Sciatic nerve (tissue), 2 donors: Measurements from ENCODE around the gene SLC38A5. TPM values are rescaled to one million over a fixed set of nuclear protein-coding genes. Genes with fewer than 3 reads are reported as not detected.
"Not testable (repeated sequence)": the region's sequence is repeated elsewhere in the genome, so short reads cannot be mapped to it uniquely, and the experiment has no call there.

Source experiments
- ATAC-seq: fragments of 200-7000 bp; cut with Tn5 transposase; one replicate; pipeline ENCODE4 v1.9.1; 2020; ENCODE audit warnings: mild to moderate bottlenecking, moderate library complexity
- DNase-seq: peaks from one replicate; pipeline ENCODE4 v3.0.0-alpha.2; 2020; ENCODE audit warnings: low spot score
- intact Hi-C: fragments of 100-400 bp; cut with DNase I; formaldehyde crosslinking; loops from one replicate; pipeline ENCODE4 v1.14.2; 2022
- total RNA-seq: library from RNA; stranded (reverse); fragmentation: NEBNext Ultra II Directional; extraction: Animal tissue kit (Norgen Biotek cat#: 25700); gene quantifications from one replicate; pipeline ENCODE4 v1.2.1, GENCODE V29; 2021
- donor health status: DM: no; HTN: no; CAD: no.
- donor health status: DM: no; HTN: no; CAD: no.

SLC38A5 gene
- total RNA-seq, 1 donor from 2014 or later: 9.7 TPM

DNA sequence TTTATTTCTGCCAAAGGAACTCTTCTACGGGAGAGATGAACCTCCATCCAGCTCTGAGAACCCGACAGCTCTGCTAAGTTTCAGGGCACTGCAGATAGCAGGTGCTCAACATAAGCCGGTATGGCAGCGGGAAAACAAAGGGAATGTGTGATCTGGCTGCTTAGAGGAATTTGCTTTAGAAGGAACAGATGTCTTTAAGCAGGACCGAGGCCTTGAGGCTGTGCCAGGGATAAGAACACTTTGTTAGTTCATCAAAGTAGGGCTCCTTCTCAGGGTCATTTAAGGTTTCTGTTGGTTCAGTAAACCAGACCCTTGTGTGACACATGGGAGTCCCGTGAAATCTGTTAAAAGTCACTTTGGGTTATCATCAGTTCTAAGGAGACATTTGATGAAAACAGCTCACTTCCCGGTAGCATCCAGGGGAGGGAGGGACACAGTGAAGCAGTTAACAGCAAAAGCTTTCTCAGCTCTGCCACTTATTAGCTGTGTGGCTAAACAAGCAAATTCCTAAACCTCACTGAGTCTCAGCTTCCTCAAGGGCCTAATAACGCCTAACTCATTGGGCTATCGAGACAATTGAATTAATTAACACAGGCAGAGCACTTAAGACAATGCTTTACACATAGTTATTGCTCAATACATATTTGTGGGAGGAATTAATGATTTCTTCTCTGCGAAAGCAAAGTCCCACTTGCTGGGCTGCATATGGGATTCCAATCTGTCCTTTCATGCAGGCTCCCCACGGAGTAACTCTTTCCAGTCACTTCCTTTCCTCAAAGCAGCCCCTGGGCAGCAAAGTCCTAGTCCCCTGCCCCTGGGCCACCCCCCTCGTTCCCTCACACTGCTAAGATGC lies 3.0 kb upstream of the SLC38A5 start:
- DNase-seq (no peak), ATAC-seq (no peak)
- intact Hi-C loops: no loop called here

DNA sequence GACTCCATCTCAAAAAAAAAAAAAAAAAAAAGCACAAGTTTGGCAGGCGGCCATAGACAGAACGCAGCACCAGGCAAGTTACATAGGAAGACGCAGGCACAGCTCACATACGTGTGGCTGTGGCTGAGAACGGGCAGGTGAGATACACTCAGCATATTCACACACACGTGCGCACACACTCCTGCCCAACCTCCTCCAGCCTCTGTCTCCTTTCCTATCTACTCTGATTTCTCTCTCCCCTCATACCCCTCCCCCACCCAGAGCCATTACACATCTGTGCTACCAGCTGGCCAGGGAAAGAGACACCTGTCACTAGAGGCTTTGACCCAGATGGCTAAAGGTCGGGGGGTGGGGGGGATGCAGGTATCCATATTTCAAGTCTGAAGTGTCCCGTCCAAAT lies 2.2 kb upstream of the SLC38A5 start:
- intact Hi-C loops: no loop called here
- no peak for DNase-seq
- ATAC-seq: no peak

DNA sequence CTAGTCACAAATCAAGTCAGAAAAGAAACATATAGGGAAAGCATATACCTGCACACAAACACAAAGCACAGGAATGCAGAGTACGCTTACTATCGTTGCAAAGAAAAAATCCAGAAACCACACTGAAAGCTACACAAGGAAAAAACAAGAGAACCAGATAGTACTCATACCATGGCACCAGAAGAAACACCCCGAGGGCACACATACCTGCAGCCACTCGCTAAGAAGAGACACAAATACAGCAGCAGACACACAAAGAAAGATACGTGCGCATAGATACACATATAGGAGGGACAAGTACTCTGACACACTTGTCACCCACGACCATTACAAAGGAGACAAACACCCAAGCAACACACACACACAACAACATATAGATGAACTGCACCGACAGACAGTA lies 1.4 kb upstream of the SLC38A5 start:
- DNase-seq: no peak
- ATAC-seq: no peak
- intact Hi-C loops: no loop called here

DNA sequence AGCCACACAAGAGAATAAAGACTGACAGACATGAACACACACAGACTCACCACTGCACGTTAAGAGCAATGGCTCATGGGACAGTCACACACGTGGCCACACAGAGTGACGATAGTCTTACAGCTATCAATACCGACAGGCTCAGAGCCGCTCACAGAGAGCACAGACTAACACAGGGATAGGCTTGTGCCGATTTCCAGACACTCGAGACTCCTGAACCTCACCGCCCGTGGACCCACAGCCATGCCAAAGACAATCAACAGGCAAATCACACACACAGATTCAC lies 716 bp upstream of the SLC38A5 start:
- DNase-seq: no peak
- no peak for ATAC-seq
- intact Hi-C loops: no loop called here

DNA sequence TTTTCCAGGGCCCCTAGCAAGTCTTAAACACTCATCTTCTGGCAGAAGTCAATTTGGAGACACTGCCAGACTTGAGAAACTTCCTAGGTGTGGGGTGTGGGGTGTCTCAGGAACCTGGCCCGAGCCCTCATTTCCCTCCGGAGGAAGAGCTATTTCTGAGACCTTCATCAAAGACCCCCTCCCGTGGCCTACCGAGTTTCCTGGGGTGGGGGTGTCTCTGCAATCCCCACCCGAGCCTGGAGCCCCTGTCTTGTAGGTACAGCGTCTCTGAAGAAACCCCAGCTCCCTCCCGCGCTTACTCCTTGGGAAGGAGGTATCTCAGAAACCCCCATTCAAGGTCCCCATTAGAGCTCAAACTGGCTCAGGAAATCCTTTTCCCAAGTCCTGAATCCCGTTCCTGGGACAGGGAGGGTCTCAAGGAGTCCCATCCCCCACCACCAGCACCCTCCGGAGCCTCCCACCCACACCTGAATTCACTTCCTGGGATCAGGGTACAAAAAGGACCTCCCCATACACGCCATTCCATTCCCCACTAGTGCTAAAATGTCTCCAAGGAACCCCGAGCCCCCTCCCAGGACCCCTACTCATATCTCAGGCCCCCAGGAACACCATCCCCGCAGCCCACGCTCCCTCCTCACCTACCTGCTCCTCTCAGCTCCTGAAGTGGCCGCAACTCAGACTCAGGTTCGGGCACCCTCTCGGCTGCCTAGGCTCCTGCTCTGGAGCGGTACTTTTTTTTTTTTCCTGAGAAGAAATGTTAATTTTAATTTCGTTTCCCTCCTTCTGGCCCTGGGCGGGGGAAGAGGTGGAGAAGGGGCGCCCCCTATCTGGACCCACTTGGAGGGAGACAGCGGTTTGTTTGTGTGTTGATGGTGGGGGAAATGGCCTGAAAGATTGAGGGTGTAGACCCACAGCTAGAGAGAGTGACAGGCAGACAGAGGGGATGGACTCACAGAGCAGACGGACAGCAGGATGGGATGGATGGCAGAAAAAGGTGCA lies 1.1 kb downstream of the SLC38A5 start:
- DNase-seq (no peak), ATAC-seq (no peak)
- intact Hi-C loops: no loop called here

DNA sequence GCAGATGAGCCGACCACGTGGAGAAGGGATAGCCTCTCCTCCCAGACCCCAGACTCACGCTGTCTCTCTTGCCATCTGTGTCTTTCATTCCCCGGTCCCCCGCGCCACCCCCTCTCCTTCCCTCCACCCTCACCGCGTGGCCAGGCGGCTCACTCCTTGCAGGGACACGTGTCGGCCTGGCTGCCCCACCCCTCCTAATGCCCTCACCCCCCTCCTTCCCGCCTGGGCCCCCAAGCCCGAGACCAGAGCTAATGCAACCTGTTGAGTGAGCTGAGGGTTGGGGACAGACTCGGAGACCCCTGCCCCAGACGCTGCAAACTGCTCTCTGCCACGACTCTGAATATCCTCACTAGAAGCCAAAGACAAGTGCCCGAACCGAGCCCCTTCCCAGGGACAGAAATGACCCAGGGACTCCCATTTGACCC lies 1.8 kb downstream of the SLC38A5 start:
- no peak for DNase-seq
- intact Hi-C loops: no loop called here
- peak; percentile 62 for ATAC-seq

DNA sequence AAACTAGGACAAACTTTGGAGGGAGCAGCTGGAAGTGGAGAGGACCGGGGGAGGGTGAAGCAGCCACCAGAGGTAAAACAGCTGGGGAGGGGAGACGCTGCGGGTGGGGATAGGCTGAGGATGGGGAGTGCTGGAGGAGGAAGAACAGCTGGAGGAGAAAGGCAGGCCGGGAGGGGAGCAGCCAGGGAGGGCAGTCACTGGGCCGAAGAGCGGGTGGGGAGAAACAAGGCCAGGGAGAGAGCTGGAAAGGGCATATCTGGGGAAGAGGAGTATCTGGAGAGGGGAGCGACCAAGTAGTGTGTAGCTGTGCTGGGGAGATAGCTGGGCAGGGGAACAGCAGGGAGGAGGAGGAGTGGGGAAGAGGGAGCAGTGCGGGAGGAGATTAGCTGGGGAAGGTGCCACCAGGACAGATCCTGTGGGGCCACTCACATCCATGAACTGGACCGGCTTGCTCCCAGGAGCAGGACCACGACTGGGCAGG lies 2.7 kb downstream of the SLC38A5 start:
- ATAC-seq: no peak

DNA sequence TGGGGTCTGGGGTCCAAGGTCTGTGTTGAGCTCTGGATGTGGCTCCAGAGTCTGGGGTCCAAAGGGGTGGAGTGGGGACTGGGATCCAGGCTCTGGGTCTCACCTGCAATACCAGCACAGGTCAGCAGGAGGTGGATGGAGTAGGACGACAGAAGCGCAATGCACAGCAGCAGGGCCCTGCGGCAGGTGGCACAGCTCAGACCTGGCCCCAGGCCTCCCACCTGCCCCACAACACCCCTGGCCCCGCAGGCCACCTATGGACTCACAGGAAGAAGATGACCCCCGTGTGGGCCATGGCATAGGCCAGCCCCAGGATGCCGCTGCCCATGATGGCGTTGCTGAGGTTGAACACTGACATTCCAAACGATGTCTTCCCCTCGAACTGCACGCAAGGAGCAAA lies 3.4 kb downstream of the SLC38A5 start:
- DNase-seq (no peak), ATAC-seq (no peak)
- intact Hi-C loops: no loop called here

More for the DNA sequence above, 2.7 kb downstream of the SLC38A5 start:
- intact Hi-C loops: no loop called here
- no peak for DNase-seq

DNA sequence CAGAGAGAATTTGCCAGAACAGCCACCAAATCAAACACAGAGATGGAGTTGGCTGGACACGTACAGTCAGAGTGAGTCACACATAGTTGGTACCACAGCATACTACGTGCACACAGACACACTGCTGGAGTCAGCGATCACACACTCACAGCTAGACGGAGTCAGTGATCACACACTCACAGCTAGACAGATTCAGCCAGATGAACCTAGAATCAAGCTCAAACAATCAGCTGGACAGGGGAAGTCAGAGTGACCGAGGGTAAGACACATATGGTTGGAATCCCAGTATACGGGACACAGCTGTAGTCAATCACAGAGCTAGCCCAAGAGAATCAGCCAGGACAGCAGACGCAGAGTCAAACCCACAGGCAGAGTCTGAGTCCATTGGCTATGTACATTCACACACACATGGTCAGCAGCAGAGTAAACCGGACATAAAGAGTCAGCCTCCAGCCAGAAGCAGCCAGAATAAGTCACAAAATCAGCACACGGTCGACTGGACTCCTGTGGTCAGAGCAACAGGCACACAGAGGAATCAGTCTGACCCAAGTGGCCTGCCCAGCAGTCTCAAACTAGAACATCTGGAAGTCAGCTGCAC lies 4.6 kb downstream of the SLC38A5 start:
- DNase-seq (no peak), ATAC-seq (peak; percentile 26)
- intact Hi-C loops: no loop called here

DNA sequence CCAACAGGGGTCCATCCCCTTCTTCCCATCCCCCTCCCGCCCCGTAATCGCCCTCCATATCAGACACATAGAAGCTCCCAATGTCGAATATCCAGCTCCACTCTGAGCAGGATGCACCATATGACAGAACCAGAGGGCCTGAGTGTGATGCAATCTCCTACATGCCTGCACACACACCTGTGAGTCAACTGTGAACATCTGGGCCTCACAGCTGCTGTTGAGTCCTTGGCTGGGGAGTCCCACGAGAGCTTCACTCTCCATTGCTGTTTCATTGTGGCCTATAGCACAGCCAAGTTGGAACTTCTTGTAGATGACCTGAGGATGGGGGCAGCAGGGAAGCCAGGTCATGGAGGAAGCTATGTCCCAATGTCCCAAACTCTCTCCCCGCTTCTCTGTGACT lies 8.2 kb downstream of the SLC38A5 start:
- intact Hi-C loops: no loop called here
- no peak for ATAC-seq

DNA sequence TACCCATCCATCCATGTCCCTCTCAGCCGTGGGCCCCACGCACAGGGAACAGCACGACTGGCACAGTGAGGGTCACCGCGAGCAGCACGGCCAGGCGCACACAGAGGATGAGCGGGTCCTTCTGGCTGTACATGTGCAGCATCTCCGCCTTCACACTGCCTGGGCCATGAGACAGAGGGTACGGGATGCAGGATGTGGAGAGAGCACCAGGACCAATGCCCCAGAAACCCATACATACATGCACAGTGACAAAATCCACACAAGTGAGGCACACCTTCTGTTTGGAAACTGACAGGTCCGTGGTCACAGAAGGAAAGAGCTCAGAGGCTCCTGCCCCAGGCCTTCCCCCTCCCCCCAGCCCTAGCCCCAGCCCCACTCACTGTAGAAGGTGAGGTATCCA lies 9.5 kb downstream of the SLC38A5 start:
- ATAC-seq (no peak), DNase-seq (no peak)
- intact Hi-C loops: no loop called here

More for the DNA sequence above, 8.2 kb downstream of the SLC38A5 start:
- no peak for DNase-seq

DNA sequence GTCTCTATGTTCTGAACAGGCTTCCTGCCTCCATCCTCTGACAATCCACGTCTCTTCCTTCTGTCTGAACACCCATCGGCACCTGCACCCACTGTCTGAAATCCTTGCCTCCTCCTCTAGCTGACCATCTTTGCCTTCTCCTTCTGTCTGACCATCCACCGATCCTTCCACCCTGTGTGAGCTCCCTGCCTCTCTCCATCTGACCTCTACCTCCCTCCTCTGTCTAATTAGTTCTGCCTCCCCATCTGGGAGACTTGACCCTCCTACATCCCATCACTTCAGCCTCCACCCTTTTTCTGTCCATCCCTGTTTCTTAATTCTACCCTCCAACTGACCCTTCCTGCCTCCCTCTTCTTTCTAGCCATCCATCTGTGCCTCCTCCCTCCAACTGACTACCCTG lies 10.0 kb downstream of the SLC38A5 start:
- DNase-seq: no peak
- intact Hi-C loops: no loop called here
- no peak for ATAC-seq

DNA sequence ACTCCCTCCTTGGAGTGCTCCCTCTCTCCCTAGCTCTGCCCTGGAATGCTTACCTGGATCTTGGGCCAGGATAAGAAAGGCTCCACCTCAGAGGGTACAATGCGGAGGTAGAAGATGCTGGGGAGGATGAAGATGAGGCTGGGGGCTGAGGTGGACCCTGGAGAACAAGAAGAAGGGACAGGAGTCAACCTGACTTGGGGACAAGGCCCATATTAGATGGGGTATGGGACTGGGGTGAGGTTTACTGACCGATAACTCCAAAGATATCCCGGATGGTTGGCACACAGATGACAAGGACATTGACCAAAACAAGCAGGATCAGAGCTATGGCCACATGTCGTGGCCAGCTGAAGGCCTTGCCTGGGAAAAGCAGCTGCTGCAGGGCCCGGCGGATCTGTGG lies 10.6 kb downstream of the SLC38A5 start:
- DNase-seq (no peak), ATAC-seq (no peak)
- intact Hi-C loops: no loop called here

DNA sequence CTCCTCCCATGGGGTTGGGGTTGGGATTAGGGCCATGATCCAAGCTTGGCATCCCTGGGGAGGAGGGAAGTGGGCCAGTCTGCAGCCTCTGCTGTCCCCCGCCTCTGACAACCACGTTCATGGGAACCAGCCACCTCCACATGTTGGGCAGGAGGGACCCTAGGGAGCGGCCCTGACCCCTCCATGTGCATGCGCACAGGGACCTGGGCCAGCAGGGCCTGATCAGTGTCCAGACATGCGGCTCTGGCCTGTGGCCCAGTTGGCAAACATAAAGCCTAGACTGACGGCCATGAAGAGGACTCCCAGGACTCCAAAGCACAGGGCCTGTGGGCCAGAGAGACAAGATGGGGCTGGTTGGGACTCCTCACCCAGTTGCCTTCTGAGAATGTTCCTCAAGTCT lies 11.3 kb downstream of the SLC38A5 start:
- ATAC-seq (no peak), DNase-seq (no peak)
- intact Hi-C loops: no loop called here

DNA sequence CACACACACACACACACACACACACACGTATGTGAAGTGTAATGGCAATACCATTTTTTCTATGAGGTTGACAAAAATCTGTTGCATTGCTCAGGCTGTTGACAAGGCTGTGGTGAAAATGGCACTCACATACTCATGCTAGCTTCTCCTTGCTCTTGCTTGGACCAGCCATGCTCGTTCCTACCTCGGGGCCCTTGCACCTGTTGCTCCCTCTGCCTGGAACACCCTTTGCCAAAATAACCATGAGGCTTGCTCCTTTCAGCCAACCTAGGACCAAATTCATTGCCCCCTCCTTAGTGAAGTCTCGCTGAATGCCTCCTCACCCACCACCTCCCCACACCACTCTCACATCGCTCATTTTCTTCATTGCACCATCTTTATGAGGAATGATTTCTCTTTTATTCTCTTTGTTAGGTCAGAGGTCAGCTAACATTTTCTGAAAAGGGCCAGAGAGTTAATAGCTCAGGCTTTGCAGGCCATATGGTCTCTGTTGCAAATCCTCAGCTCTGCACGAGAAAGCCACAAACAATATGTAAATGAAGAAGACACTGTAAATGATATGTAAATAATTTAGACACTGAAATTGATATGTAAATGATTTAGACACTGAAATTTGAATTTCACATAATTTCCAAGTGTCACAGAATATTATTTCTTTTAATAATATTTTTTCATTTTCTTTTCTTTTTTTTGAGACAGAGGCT lies 13.3 kb downstream of the SLC38A5 start:
- no peak for DNase-seq
- ATAC-seq: no peak
- intact Hi-C loops: no loop called here

DNA sequence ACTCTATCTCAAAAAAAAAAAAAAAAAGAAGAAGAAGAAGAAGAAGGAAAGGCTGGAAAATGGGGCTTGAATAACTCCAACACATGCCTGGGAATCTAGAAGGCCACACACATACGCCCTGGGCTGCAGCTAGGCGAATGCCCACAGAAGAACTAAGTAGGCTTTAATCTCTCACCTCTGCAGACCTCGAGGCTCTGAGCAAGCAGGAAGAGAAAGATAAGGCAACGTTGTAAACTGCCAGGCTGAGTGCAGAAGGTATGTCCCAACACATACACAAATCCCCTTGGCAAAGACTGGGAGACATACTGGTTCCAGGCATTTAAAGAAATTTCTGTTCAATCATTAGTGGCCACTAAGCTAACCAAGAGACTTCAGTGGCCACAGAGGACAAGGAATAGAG lies 18.4 kb downstream of the SLC38A5 start:
- DNase-seq: no peak
- intact Hi-C loops: no loop called here
- no peak for ATAC-seq

DNA sequence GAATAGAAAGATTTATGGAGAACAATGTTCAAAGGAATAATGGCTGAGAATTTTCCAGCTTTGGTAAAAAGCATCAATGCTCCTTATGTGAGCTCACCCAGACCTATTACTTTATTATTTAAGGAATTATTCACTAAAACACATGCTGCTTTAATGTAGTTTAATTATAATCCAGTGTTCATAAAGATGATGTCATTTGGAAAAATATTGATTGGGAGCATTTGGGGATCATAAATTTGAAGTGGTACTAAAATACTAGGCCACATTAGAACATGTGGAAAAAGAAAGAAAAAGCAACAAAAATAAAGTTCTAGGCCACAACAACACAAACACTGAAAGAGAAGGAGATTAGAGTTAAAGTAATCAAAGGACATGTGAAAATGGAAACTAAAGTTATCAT lies 20.0 kb downstream of the SLC38A5 start:
- ATAC-seq: no peak
- intact Hi-C loops: no loop called here
- no peak for DNase-seq

DNA sequence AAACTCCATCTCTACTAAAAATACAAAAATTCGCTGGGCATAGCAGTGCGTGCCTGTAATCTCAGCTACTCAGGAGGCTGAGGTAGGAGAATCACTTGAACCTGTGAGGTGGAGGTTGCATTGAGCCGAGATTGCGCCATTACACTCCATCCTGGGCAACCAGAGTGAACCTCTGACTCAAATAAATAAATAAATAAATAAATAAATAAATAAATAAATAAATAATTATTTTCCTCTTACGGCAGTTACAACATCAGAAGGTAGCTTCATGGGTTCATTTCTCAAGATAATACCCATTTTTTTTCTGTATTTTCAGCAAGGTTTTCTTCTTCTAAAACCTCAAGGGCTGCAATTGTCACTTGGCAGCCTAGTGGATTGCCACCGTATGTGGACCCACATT lies 22.9 kb downstream of the SLC38A5 start:
- intact Hi-C loops, DNase-seq, ATAC-seq: not testable (repeated sequence)

DNA sequence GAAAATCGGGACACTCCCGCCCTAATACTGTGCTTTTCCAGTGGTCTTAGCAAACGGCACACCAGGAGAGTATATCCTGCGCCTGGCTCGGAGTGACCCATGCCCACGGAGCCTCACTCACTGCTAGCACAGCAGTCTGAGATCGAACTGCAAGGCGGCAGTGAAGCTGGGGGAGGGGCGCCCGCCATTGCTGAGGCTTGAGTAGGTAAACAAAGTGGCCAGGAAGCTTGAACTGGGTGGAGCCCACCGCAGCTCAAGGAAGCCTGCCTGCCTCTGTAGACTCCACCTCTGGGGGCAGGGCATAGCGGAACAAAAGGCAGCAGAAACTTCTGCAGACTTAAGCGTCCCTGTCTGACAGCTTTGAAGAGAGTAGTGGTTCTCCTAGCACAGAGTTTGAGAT lies 36.3 kb downstream of the SLC38A5 start:
- ATAC-seq, DNase-seq, intact Hi-C loops: not testable (repeated sequence)
